ENCODE data around the gene TESPA1.

- TF ChIP-seq POLR2A (IDR thresholded peaks at IDR 0.05; ENCODE audit: low read depth, low read length) (no peak), POLR2AphosphoS5 (IDR thresholded peaks at IDR 0.05; ENCODE audit: low read depth, low read length) (no peak), SPI1 (IDR thresholded peaks at IDR 0.05; ENCODE audit: low read depth, low read length) (no peak)
These were observed 50.1 kb downstream of the TESPA1 start for GRCh38 chr12:54934419-54934818.

Measured in GM12891 (cell line).